Measurements from ENCODE around the gene RNU5B-1.
"Not testable (repeated sequence)": the region's sequence is repeated elsewhere in the genome, so short reads cannot be mapped to it uniquely, and the experiment has no call there.

The RNU5B-1 gene

GRCh38 chr15:65346856-65347598 is 42.5 kb downstream of the RNU5B-1 start:
- DNase-seq, result no peak

GRCh38 chr15:65347756-65348155 is 43.3 kb downstream of the RNU5B-1 start:
- DNase-seq, result not testable (repeated sequence)

GRCh38 chr15:65349338-65349737 is 44.9 kb downstream of the RNU5B-1 start:
- no peak for DNase-seq

GRCh38 chr15:65351972-65352371 is 47.5 kb downstream of the RNU5B-1 start:
- not testable (repeated sequence) for DNase-seq
